Measurements from ENCODE around the gene CLDN17.

Gene CLDN17, protein sequence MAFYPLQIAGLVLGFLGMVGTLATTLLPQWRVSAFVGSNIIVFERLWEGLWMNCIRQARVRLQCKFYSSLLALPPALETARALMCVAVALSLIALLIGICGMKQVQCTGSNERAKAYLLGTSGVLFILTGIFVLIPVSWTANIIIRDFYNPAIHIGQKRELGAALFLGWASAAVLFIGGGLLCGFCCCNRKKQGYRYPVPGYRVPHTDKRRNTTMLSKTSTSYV

GRCh38 chr21:30166705-30167104 is at the start of gene CLDN17:
Gene CLDN17, minus strand, starts transcription at chr21:30166805. Its CDS starts 188 bp downstream, at chr21:30166617.
- DNase-seq = no peak

GRCh38 chr21:30216041-30216723 is 49.6 kb upstream of the CLDN17 start, which contains the start of gene CLDN8:
Gene CLDN8, minus strand, starts transcription at chr21:30216097. Its CDS starts 172 bp downstream, at chr21:30215925.
- no peak for DNase-seq

DNA sequence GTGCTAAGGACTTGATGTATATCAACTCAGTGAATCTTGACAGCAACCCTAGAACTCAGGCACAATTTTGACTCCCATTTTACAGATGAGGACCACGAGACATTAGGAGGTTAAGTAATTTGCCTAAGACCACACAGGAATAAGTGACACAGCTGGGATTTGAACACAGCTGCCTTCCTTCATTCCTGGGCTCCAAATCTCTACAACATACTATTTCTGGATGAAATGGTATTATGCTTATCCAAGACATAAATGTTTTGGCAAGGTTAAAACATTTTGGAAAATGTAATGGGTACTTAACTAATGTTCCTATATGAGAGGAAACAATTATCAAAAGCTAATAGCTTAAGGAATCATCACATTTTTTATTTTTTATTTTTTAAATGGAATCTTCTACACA is 44.5 kb upstream of the CLDN17 start:
- no peak for DNase-seq

GRCh38 chr21:30209601-30210000 is 43.0 kb upstream of the CLDN17 start:
- no peak for DNase-seq

DNA sequence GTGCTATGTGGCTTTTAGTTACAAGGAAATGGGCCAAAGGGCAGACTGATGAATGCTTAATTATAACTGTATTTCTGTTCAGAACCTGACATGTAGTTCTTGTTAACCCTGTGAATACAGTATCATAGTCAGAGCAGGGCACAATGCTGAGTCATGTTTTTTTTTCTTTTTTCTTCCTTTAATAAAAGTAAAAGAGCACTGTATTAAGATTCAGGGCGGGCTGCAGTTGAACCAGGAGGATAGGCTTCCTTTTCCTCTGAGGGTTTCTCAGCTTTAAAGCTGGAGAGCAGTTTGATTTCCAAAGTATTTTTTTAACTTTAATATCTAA is 40.6 kb upstream of the CLDN17 start:
- no peak for DNase-seq

GRCh38 chr21:30206551-30207251 is 40.1 kb upstream of the CLDN17 start:
- DNase-seq = no peak

- DNase-seq = no peak
Observed at GRCh38 chr21:30200000-30200399, 33.4 kb upstream of the CLDN17 start.

DNA sequence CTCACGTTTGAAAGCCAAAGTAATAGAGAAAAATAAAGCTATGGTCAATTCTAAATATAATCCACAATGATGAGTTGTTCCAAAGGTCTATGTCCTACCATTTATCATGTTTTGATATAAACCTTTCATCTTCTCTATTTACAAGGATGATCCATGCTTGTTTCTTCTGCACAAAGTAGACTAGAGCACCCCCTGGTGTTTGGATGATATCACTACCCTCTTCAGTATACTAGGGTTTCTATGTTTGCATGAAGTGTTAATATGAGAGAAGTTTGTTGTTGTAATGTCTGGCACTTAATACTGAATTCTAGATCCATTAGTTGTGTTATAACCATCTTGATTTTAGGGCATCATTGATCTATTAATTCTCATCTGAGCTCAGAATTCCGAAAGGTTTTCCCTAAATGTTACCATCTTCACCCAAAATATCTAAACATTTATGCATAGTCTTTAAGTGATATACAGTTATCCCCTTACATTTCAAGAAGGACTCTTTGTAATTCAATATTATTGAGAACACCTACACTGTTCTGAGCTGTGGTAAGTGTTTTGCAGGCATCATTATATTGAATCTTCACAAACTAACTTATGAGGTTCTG is 28.2 kb upstream of the CLDN17 start:
- DNase-seq = no peak

DNA sequence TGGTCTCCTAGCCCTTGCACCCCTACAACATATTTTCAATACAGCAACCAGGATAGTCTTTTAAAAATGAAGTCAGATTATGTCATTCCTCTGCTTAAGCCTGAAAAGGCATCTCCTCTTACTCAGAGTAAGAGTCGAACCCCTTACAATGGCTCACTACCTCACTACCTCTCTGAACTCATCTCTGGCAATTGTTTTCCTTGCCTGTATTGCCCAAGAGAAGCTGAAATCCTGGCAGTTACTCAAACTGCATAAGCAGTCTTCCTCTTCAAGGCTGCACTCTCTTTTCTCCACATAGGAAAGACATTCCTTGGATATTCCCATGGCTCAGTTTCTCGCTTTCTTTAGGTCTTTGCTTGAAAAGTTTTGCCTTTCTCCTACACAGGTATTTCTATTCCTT is 26.6 kb upstream of the CLDN17 start:
- DNase-seq = no peak

DNA sequence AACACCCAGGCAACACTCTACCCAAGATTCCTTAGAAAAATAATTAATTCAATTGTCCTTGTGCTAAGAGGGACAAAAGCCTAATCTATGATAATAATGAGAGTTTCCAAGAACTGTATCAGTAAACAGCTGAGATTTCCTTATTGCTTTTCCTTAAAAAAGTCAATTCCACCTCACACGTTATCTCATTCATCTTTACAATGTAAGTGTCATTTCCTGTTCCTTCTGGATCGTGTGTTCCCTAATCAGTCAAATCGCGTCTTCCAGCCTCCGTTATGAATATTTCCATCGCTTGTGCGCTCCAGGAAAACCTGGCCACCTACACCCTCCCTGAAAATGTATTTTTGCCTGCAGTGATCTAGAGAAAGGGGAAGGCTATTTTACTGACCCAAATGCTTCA is 23.9 kb upstream of the CLDN17 start:
- DNase-seq = no peak

GRCh38 chr21:30189773-30190172 is 23.2 kb upstream of the CLDN17 start:
- no peak for DNase-seq

DNA sequence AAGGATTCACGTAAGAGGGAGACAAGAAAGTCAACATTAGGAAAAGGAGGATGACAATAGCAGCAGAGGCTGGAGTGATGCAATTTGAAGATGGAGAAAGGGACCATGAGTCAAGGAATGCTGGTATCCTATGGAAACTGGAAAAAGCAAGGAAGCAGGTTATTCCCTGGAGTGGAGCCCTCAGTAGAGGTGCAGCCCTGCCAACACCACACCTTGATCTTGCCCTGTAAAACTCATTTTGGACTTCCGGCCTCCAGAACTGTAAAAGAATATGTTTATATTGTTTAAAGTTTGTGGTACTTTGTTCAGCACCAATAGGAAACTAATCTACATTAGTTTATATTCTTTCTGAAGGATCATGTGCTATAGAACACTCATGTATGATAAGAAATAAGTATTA is 19.6 kb upstream of the CLDN17 start:
- no peak for DNase-seq

- DNase-seq = no peak
Observed at GRCh38 chr21:30168086-30168485, 1.5 kb upstream of the CLDN17 start.

GRCh38 chr21:30166171-30166570 is 434 bp downstream of the CLDN17 start:
- no peak for DNase-seq

GRCh38 chr21:30164796-30165195 is 1.8 kb downstream of the CLDN17 start:
- DNase-seq = no peak

- DNase-seq = no peak
Observed at GRCh38 chr21:30153697-30154340, 12.8 kb downstream of the CLDN17 start.

DNA sequence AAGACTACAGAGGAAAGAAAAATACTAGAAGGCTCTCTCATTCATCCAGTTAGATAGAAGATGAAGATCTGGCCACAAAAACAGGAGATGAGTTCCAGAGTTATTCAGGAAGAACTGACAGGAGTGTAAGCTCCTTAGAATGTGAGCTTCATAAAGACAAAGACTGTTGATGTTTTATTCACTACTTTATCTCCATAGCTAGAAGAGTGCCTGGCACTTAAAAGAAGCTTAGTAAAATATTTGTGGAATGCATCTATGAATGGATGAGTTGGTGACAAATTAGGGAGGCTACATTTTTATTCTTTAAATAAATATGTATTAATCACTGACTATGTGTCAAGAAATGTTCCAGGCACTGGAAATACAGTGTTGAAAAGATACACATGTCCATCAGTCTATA is 13.8 kb downstream of the CLDN17 start:
- no peak for DNase-seq

GRCh38 chr21:30148906-30149305 is 17.7 kb downstream of the CLDN17 start:
- no peak for DNase-seq

GRCh38 chr21:30146558-30147282 is 19.9 kb downstream of the CLDN17 start:
- DNase-seq = no peak

GRCh38 chr21:30138483-30138882 is 28.1 kb downstream of the CLDN17 start:
- no peak for DNase-seq

DNA sequence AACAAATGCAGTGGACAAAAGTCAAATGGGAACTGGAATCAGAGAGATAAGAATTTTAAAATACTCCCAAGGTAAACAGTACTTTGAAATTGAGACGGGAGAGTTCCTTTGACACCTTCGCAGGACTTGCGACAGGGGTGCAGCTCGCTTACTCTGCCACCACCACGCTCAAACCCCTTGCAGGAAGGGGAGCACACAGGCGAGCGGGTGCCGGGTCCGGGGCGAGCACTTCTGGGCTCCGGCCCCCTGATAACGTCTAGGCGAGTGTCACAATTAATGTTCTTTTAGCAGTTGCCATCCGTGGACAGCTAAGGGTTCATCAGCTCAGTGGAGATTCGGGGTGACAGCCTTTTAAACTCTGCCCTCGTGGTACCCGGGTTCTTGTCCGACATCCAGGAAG is 37.4 kb downstream of the CLDN17 start:
- no peak for DNase-seq

- no peak for DNase-seq
Observed at GRCh38 chr21:30126576-30126975, 40.0 kb downstream of the CLDN17 start.

- no peak for DNase-seq
Observed at GRCh38 chr21:30117631-30118030, 49.0 kb downstream of the CLDN17 start.
